ENCODE results near the gene DYNC1I2.
"Not testable (repeated sequence)": the region's sequence is repeated elsewhere in the genome, so short reads cannot be mapped to it uniquely, and the experiment has no call there.

The DYNC1I2 gene

DNA sequence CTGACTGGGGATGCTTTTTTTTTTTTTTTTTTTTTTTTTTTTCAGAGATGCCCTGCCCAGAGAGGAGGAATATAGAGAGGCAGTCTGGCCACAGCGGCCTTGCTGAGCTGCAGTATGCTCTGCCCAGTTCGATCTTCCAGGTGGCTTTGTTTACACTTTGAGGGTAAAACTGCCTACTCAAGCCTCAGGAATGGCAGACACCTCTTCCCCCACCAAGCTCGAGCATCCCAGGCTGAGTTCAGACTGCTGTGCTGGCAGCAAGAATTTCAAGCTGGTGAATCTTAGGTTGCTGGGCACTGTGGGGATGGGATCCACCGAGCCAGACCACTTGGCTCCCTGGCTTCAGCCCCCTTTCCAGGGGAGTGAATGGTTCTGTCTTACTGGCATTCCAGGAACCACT, 73.9 kb downstream of the DYNC1I2 start:
- intact Hi-C loops (cut with DNase I); DNase-seq: not testable (repeated sequence)

GRCh38 chr2:171762879-171763573, 75.8 kb downstream of the DYNC1I2 start:
- no peak for DNase-seq
- intact Hi-C loops (cut with DNase I), result no loop called here

GRCh38 chr2:171763602-171764001, 76.3 kb downstream of the DYNC1I2 start:
- DNase-seq, result no peak
- intact Hi-C loops (cut with DNase I), result no loop called here

- no peak for DNase-seq
- intact Hi-C loops (cut with DNase I), result no loop called here
Observed at GRCh38 chr2:171771463-171771862, 84.2 kb downstream of the DYNC1I2 start.

- intact Hi-C loops (cut with DNase I), result no loop called here
- no peak for DNase-seq
Observed at GRCh38 chr2:171772373-171772772, 85.1 kb downstream of the DYNC1I2 start.

GRCh38 chr2:171774581-171774980, 87.3 kb downstream of the DYNC1I2 start:
- intact Hi-C loops (cut with DNase I); DNase-seq: not testable (repeated sequence)

GRCh38 chr2:171778515-171778914, 91.2 kb downstream of the DYNC1I2 start:
- DNase-seq, result no peak
- intact Hi-C loops (cut with DNase I), result no loop called here

GRCh38 chr2:171785450-171785849, 98.2 kb downstream of the DYNC1I2 start:
- no peak for DNase-seq
- intact Hi-C loops (cut with DNase I), result no loop called here

- no peak for DNase-seq
- intact Hi-C loops (cut with DNase I), result no loop called here
Observed at GRCh38 chr2:171787333-171788072, 100.2 kb downstream of the DYNC1I2 start.

GRCh38 chr2:171788316-171788993, 101.2 kb downstream of the DYNC1I2 start:
- intact Hi-C loops (cut with DNase I), result no loop called here

DNA sequence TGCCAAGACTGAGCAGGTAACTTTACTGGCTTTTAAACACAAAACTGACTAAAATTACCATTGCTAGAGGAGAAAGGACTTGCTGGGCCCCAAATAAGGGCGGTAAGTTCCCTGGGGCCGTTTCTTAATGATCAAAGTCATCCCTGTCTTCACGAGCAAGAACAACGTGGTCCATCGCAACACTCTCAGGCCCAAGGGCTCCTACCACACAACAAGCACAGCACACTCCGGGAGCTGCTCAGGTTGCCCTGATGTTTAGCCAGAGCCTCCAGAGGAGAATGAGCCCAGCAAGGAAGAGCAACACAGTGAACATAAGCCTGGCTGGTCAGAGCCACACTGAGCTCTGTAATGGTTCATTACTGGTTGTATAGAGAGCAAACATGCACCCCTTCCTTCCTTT, 102.7 kb downstream of the DYNC1I2 start:
- intact Hi-C loops (cut with DNase I), result no loop called here
- DNase-seq, result no peak

More at GRCh38 chr2:171788316-171788993, 101.2 kb downstream of the DYNC1I2 start:
- DNase-seq, result no peak

GRCh38 chr2:171791361-171791760, 104.1 kb downstream of the DYNC1I2 start:
- no peak for DNase-seq
- intact Hi-C loops (cut with DNase I), result no loop called here

DNA sequence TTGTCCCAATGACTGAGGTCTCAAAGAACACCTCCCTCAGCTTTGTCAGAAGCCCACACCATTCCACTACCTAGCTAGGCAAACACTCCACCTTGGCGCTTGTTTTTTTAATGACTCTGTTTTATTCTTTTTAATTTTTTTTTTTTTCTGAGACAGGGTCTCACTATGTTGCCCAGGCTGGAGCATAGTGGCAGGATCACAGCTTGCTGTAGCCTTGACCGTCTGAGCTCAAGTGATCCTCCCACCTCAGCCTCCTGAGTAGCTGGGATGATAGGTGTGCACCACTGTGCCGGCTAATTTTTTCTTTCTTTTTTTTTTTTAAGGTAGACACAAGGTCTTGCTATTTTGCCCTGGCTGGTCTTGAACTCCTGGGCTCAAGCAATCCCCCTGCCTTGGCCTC, 104.9 kb downstream of the DYNC1I2 start:
- intact Hi-C loops (cut with DNase I), result no loop called here
- no peak for DNase-seq

- intact Hi-C loops (cut with DNase I), result no loop called here
- no peak for DNase-seq
Observed at GRCh38 chr2:171792886-171793580, 105.8 kb downstream of the DYNC1I2 start.

DNA sequence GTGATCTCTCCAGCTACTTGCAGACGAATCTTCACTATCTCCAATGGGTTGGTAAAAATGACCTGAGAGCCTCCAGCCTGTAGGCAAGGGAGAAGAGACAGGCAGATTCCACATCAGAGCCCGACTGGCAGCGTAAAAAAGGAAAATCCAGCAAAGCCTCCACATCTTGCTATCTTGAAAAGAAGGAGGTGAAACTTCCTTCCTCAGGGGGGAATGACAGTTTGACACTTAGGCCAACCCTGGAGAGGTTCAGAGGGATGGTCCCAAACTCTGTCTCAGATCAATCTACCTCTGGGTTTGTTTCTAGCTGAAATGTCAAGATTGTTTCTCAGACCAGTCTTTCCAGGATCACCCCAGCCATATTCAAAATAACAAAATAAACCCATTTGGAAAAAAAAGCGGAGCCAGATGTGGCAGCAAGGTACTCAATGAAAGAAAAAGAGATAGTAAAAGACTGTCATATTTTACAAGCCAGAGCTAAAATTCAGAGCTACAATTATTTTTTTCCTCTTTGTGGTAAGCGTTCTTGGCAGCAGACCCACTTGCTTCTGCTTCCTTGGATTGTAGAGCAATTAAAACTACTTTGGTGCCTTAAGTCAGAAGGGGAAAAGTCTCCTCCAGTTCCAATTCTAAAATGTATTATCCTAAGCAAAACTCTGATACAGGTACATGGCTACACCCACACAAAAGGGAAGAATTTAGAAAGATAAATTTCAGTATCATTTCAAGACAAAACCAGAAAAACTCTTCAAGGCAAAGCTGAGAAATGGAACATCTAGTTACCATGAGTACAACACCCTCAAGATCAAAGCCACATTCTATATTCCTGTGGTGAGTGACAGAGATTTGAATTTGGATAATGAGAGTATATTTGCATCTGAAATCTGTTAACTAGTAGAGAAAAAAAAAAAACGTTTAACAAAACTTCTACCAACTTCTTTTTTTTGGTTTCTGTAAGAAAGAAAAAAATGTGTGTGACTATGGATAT, 106.7 kb downstream of the DYNC1I2 start:
- intact Hi-C loops (cut with DNase I), result no loop called here
- no peak for DNase-seq

DNA sequence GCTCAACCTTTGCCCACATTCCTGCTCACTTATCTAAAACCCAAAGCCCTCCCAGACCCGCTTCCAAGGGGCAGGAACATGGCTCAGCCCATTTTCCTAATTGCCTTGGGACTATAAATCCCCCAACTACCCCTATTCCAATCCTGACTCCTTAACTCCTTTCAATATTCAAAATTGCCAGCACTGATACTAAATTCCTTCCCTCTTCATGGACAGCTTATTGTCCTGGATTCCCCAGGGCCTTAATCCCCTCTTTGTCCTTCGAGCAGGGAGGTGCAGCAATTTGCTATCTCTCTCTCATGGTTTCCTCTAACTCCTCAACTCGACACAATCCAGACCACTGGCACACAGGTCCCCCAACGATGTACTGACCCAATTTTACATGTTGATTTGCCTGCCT, 107.6 kb downstream of the DYNC1I2 start:
- intact Hi-C loops (cut with DNase I), result no loop called here
- no peak for DNase-seq

Data from head of caudate nucleus (tissue), 42 donors.